BLaER1 (cell line): Measurements from ENCODE around the gene CD96.
"Not testable (repeated sequence)": the region's sequence is repeated elsewhere in the genome, so short reads cannot be mapped to it uniquely, and the experiment has no call there.

Source experiments
- H3K27ac ChIP-seq: shearing (Covaris generic); formaldehyde crosslinking; 2 replicates; pipeline ENCODE4 v1.8.1; 2022
- H3K27me3 ChIP-seq: shearing (Covaris generic); formaldehyde crosslinking; 2 replicates; pipeline ENCODE4 v1.8.1; 2022
- H3K36me3 ChIP-seq: shearing (Covaris generic); formaldehyde crosslinking; 2 replicates; pipeline ENCODE4 v1.8.1; 2022
- H3K4me1 ChIP-seq: shearing (Covaris generic); formaldehyde crosslinking; 2 replicates; pipeline ENCODE4 v1.8.1; 2022
- H3K4me2 ChIP-seq: shearing (Covaris generic); formaldehyde crosslinking; 2 replicates; pipeline ENCODE4 v1.8.1; 2022
- H3K4me3 ChIP-seq: shearing (Covaris generic); formaldehyde crosslinking; 2 replicates; pipeline ENCODE4 v1.8.1; 2022
- H3K9ac ChIP-seq: shearing (Covaris generic); formaldehyde crosslinking; 2 replicates; pipeline ENCODE4 v1.8.1; 2022
- H3K9me3 ChIP-seq: shearing (Covaris generic); formaldehyde crosslinking; 2 replicates; pipeline ENCODE4 v1.8.1; 2022
- H4K20me1 ChIP-seq: shearing (Covaris generic); formaldehyde crosslinking; 2 replicates; pipeline ENCODE4 v1.8.1; 2022
- Cebpa-rat ChIP-seq: shearing (Covaris generic); IDR thresholded peaks from 2 replicates; pipeline ENCODE4 v1.8.1; 2022

CD96 gene

DNA sequence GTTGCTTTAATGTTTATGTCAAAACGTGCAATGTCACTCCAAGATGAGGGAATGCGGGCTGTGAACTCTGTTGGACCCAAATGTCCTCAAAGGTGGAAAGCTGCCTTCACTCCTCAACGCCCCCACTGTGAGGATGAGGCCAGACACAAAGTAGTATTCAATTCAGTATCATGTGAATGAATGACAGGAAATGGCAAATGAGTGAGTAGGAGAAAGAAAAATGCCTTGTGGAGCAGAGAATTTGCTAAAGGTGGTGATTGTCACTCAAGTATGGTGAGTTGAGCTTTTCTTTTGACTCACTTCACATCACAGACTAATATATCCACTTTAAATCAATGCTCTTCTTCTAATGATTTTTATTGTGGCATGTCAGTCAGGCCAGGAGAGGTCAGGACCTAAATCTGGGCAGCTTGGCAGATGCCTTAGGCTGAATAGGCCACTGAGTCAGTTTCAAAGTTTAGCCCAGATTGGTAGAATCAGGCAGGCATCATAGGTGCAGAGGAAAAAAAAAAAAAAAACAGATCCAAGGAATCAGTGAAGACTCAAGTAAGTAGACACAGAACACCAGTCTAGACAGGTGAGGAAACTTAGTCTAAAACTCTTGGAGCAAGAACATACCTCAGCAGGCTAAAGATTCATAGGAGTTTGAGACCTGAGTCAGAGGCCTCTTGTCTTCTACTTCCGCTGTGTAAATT, 124.2 kb downstream of the CD96 start:
- Histone ChIP-seq H4K20me1 (no peaks in the 10 kb centered on the region), H3K4me2 (no peak overlapping the region), H3K4me1 (peaks cover 25% of the 10 kb centered on the region), H3K9ac (no peak overlapping the region), H3K27me3 (no peaks in the 10 kb centered on the region), H3K27ac (no peak overlapping the region), H3K4me3 (no peak overlapping the region), H3K36me3 (peaks cover 36% of the 10 kb centered on the region), H3K9me3 (peaks cover 32% of the 10 kb centered on the region)
- TF ChIP-seq Cebpa-rat = no peak

DNA sequence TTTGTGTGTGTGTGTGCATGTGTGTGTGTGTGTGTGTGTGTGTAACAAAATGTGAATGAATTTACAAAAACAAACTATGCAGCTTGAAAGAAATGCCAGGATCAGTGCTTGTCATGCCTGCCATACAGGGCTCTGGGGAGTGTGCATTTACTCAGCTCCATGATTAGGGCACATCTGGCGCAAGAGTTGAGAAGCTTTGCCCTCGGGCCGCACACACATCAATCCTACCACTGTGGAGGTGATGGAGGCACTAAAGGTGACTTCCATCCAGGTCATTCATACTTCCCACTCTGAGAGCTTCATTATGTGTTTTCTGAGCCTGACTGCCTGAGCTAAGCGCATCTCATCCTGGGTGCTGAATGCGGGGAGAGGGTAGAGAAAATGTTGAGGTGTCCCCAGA, 125.2 kb downstream of the CD96 start:
- peak overlapping the region; percentile 6; the same call in 1 of the 2 replicates for H3K9ac ChIP-seq
- peaks cover 25% of the 10 kb centered on the region for H3K4me1 ChIP-seq
- no peaks in the 10 kb centered on the region for H4K20me1 ChIP-seq
- H3K36me3 ChIP-seq = peaks cover 26% of the 10 kb centered on the region
- no peaks in the 10 kb centered on the region for H3K27me3 ChIP-seq
- peak overlapping the region; percentile 60 for H3K27ac ChIP-seq
- H3K4me3 ChIP-seq = peak overlapping the region; percentile 47
- peaks cover 22% of the 10 kb centered on the region for H3K9me3 ChIP-seq
- peak overlapping the region; percentile 68 for H3K4me2 ChIP-seq
- TF ChIP-seq Cebpa-rat = no peak

GRCh38 chr3:111667621-111668239, 125.7 kb downstream of the CD96 start:
- Histone ChIP-seq H3K9me3 (peaks cover 17% of the 10 kb centered on the region), H3K4me1 (peaks cover 25% of the 10 kb centered on the region), H3K4me3 (peak overlapping the region; percentile 47), H4K20me1 (no peaks in the 10 kb centered on the region), H3K27me3 (no peaks in the 10 kb centered on the region), H3K36me3 (peaks cover 20% of the 10 kb centered on the region; the same call in 1 of the 2 replicates), H3K4me2 (peak overlapping the region; percentile 68), H3K9ac (peak overlapping the region; percentile 6; the same call in 1 of the 2 replicates), H3K27ac (peak overlapping the region; percentile 60)
- TF ChIP-seq Cebpa-rat = no peak

DNA sequence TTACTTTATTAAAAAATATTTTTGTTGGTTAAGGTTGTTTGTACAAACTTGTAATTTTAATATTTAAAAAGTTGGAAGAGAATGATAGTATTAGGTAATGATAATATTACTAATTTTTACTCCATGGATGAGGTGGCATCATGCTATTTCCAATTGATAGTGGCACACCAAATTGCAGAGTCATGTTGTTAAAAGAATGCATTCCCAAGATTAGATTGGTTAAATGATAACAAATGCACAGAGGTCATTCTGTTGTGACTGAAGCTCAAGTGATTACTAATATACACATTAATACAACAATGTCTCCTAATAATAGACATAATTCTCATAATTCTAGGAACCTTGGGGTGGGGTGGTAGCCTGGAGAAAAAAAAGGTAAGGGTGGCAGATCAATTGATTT, 126.3 kb downstream of the CD96 start:
- TF ChIP-seq Cebpa-rat = no peak
- Histone ChIP-seq H4K20me1 (no peaks in the 10 kb centered on the region), H3K9ac (no peak overlapping the region), H3K27me3 (no peaks in the 10 kb centered on the region), H3K4me2 (peak overlapping the region; percentile 68), H3K9me3 (peaks cover 11% of the 10 kb centered on the region), H3K36me3 (peaks cover 14% of the 10 kb centered on the region; the same call in 1 of the 2 replicates), H3K27ac (no peak overlapping the region), H3K4me3 (no peak overlapping the region), H3K4me1 (peaks cover 25% of the 10 kb centered on the region)

GRCh38 chr3:111668888-111669488, 127.0 kb downstream of the CD96 start:
- H3K4me2 ChIP-seq = peak overlapping the region; percentile 68
- H3K27me3 ChIP-seq = no peaks in the 10 kb centered on the region
- H3K27ac ChIP-seq = no peak overlapping the region
- H4K20me1 ChIP-seq = no peaks in the 10 kb centered on the region
- H3K4me3 ChIP-seq = no peak overlapping the region
- no peak for TF ChIP-seq Cebpa-rat
- H3K36me3 ChIP-seq = 0 out of 2 replicates have a peak, but pooled peaks cover 8% of the 10 kb centered on the region
- H3K9ac ChIP-seq = no peak overlapping the region
- H3K4me1 ChIP-seq = peaks cover 30% of the 10 kb centered on the region
- H3K9me3 ChIP-seq = peaks cover 4% of the 10 kb centered on the region

DNA sequence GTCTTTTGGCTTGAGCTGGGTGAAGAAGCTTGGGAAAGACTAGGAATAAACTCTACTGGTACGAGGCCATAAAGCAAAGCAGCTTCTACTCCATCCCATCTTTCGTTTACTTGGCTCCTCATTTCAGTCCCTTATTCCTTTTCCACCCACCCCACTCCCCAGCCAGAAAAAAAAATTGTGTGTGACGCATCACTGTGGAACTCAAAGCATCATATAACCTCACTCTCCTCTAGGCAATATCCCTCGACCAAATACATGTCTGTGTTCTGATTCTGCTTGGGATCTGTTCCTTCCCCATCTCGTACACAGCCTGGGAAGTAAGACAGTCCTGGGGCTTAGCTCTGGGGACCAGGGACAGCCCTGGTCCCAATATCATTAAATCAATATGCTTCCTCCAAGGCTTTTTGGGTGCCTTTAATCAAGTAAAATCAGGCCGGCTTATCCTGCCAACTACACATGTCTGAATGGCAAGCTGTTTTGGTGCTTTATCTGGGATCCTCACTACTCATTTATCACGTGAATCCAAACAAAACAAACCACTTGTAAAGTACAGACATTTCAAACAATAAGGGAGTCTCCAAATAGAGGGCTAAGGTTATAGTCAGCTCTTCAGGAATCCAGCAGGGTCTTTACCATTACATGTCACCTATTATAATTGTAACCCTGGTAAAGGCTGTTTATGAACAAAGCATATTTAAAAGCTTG, 128.1 kb downstream of the CD96 start:
- Histone ChIP-seq H3K9ac (no peak overlapping the region), H3K9me3 (no peaks in the 10 kb centered on the region), H3K27me3 (no peaks in the 10 kb centered on the region), H3K4me1 (peaks cover 32% of the 10 kb centered on the region), H3K36me3 (0 out of 2 replicates have a peak, but pooled peaks cover 6% of the 10 kb centered on the region), H3K4me2 (no peak overlapping the region), H3K4me3 (no peak overlapping the region), H4K20me1 (no peaks in the 10 kb centered on the region), H3K27ac (no peak overlapping the region)
- TF ChIP-seq Cebpa-rat = no peak

DNA sequence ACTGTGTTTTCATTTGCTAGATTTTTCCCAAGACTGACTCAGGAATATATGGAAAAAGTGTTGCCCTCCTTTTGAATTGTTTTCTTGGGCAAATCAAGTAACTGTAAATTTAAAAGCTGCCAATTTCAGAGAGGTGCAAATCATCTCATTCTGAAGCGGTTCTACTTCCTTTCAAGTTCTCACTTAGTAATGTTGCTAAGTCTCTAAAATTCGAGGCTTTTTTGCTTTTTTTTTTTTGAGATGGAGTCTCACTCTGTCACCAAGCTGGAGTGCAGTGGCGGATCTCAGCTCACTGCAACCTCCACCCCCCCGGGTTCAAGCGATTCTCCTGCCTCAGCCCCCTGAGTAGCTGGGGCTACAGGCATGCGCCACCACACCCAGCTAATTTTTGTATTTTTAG, 130.5 kb downstream of the CD96 start:
- not testable (repeated sequence) for H3K9me3 ChIP-seq, H3K27me3 ChIP-seq, H3K9ac ChIP-seq, H3K36me3 ChIP-seq, H3K4me3 ChIP-seq, H4K20me1 ChIP-seq, H3K4me2 ChIP-seq, H3K27ac ChIP-seq
- H3K4me1 ChIP-seq = peaks cover 49% of the 10 kb centered on the region

GRCh38 chr3:111675846-111676210, 133.8 kb downstream of the CD96 start:
- Histone ChIP-seq H4K20me1 (0 out of 2 replicates have a peak, but pooled peaks cover under 1% of the 10 kb centered on the region), H3K27me3 (no peaks in the 10 kb centered on the region), H3K27ac (no peak overlapping the region), H3K9ac (peak overlapping the region; percentile 80), H3K9me3 (no peaks in the 10 kb centered on the region), H3K36me3 (no peaks in the 10 kb centered on the region), H3K4me1 (peaks cover 32% of the 10 kb centered on the region), H3K4me3 (peak overlapping the region; percentile 75), H3K4me2 (peak overlapping the region; percentile 94)
- no peak for TF ChIP-seq Cebpa-rat

DNA sequence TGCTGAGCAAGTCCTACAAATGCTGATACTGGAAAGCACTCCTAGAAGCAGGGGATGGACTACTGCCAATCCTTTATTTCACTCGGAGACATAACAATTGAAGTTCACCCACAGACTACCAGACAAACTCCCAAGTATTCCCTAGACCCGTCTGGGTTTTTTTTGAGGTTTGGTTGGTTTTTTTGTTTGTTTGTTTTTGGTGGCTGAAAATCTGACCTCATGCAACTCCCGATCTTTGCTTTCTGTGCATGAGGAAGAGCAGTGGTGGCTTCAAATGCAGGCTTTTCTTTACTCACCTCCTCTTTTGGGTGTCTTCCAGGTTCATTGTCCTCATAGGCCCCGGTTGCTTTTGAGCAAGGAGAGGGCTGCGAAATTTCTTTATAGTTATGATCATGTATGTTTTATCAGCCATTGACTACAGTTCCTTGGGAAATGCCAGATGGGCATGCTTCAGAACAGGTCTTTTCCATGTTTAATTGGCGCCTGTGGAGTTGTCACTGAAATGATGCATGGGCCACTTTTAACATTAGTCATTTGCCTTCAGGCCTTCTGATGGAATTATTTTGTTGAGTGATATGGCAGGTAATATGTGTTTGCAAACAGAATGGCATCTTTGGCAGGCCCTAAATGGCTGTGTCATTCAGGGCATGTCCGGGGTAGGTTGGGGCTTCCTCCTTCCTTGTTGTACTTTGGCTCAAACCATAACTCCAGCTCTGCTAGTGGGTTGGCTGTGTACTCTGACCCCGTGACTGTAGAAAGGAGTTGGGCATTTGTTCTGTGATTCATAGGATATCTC, 134.4 kb downstream of the CD96 start:
- Histone ChIP-seq H3K4me2 (peak overlapping the region; percentile 94), H3K27ac (no peak overlapping the region)

More for the DNA sequence above, 134.4 kb downstream of the CD96 start:
- Histone ChIP-seq H3K4me1 (peaks cover 32% of the 10 kb centered on the region), H3K9ac (peak overlapping the region; percentile 80), H3K36me3 (no peaks in the 10 kb centered on the region), H3K27me3 (no peaks in the 10 kb centered on the region), H3K9me3 (no peaks in the 10 kb centered on the region), H4K20me1 (0 out of 2 replicates have a peak, but pooled peaks cover 5% of the 10 kb centered on the region), H3K4me3 (peak overlapping the region; percentile 75)
- TF ChIP-seq Cebpa-rat = no peak
